ENCODE measurements around the gene ABCA2. TPM values are rescaled to one million over a fixed set of nuclear protein-coding genes. Genes with fewer than 3 reads are reported as not detected.

The ABCA2 gene
- total RNA-seq, 6 experiments from 2014 or later, result 18.3 to 36.3 (median 23.6) TPM

DNA sequence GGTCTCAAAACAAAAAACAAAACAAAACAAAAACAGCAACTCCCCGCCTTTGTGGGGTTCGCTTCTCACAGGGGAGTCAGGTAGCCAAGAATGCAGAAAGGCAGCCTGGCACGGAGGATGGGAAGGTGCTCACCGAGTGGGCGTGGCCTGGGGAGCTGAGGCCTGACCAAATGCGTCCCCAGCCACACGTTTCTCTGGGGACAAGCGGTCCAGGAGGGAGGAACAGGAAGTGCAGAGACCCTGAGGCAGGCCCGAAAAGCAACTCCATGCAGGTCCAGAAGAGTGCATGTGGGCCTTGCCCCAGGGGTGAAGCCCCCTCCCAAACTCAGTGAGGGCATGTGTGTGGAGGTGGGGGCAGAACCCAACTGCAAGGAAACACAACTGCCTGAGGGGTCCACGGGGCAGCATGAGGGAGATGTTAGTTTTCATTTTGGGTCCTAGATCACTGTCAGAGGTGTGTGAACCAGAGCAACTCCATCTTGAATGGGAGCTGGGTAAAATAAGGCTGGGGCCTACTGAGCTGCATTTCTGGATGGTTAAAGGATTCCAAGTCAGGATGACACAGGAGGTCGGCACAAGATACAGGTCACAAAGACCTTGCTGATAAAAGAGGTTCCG is 46.7 kb upstream of the ABCA2 start:
- TF ChIP-seq CTCF (IDR thresholded peaks at IDR 0.05), result no peak
- no peak for DNase-seq
- Mint-ChIP-seq H3K9me3 (no peaks in the 10 kb centered on the region), H3K27me3 (ENCODE audit: insufficient read depth) (no peaks in the 10 kb centered on the region; the same call in none of the 2 replicates), H3K27ac (no peak overlapping the region), H3K36me3 (ENCODE audit: low read depth) (no peaks in the 10 kb centered on the region), H3K4me1 (ENCODE audit: low read depth) (peaks cover 8% of the 10 kb centered on the region), H3K4me3 (no peak overlapping the region)

DNA sequence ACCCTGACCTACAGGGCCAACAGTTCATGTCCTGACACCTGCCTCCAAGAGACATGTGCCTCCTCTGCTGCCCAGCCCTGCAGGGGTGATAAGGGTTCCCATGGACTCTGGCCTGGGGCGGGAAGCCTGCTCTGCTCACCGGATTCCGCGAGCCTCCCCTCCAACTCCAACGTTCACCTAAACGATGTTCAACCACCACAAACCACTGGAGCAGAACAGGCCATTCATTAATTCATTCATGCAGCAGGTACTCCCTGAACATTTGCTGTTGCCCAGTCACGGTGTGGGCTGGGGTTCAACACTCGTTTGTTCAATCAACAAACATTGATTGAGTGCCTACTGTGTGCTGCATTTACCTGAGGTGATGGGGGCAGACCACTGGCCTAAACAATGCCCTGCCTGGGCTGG is 46.0 kb upstream of the ABCA2 start:
- H3K27me3 Mint-ChIP-seq (ENCODE audit: insufficient read depth), result no peaks in the 10 kb centered on the region; the same call in none of the 2 replicates
- TF ChIP-seq CTCF (IDR thresholded peaks at IDR 0.05), result no peak
- H3K4me3 Mint-ChIP-seq, result no peak overlapping the region
- no peaks in the 10 kb centered on the region for H3K36me3 Mint-ChIP-seq (ENCODE audit: low read depth)
- H3K4me1 Mint-ChIP-seq (ENCODE audit: low read depth), result peaks cover 8% of the 10 kb centered on the region
- no peak overlapping the region for H3K27ac Mint-ChIP-seq
- no peak for DNase-seq
- no peaks in the 10 kb centered on the region for H3K9me3 Mint-ChIP-seq

DNA sequence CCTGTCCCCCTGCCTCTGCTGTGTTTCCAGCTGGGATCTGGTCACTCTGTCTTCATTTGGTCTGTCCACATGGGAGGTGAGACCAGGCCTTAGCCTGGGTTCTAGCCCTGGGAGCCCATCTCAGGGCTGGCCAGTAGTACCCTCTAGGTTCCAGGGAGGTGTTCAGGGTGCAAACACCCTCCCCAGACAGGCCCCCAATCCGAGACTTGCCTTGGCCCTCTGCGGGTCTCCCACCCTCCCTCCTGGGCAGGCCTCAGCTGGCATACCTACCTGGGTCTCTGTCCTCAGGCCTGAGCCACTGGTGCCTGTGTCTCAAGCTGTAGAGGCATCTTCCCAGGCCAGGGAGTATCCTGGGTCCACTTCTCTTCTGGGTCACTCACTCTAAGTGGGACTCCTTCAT is 43.2 kb upstream of the ABCA2 start:
- peak overlapping the region; percentile 80 for H3K27ac Mint-ChIP-seq
- H3K36me3 Mint-ChIP-seq (ENCODE audit: low read depth), result no peaks in the 10 kb centered on the region
- no peaks in the 10 kb centered on the region; the same call in none of the 2 replicates for H3K27me3 Mint-ChIP-seq (ENCODE audit: insufficient read depth)
- peaks cover 14% of the 10 kb centered on the region for H3K4me1 Mint-ChIP-seq (ENCODE audit: low read depth)
- DNase-seq, result no peak
- no peak for TF ChIP-seq CTCF (IDR thresholded peaks at IDR 0.05)
- H3K4me3 Mint-ChIP-seq, result peak overlapping the region; percentile 82
- H3K9me3 Mint-ChIP-seq, result no peaks in the 10 kb centered on the region

GRCh38 chr9:137070906-137071275 is 42.9 kb upstream of the ABCA2 start:
- TF ChIP-seq CTCF (IDR thresholded peaks at IDR 0.05), result peak; percentile 29; the same call in 1 of the 2 replicates
- H3K27ac Mint-ChIP-seq, result peak overlapping the region; percentile 80
- H3K36me3 Mint-ChIP-seq (ENCODE audit: low read depth), result no peaks in the 10 kb centered on the region
- peaks cover 14% of the 10 kb centered on the region for H3K4me1 Mint-ChIP-seq (ENCODE audit: low read depth)
- H3K9me3 Mint-ChIP-seq, result no peaks in the 10 kb centered on the region
- peak overlapping the region; percentile 82 for H3K4me3 Mint-ChIP-seq
- H3K27me3 Mint-ChIP-seq (ENCODE audit: insufficient read depth), result no peaks in the 10 kb centered on the region; the same call in none of the 2 replicates
- no peak for DNase-seq

DNA sequence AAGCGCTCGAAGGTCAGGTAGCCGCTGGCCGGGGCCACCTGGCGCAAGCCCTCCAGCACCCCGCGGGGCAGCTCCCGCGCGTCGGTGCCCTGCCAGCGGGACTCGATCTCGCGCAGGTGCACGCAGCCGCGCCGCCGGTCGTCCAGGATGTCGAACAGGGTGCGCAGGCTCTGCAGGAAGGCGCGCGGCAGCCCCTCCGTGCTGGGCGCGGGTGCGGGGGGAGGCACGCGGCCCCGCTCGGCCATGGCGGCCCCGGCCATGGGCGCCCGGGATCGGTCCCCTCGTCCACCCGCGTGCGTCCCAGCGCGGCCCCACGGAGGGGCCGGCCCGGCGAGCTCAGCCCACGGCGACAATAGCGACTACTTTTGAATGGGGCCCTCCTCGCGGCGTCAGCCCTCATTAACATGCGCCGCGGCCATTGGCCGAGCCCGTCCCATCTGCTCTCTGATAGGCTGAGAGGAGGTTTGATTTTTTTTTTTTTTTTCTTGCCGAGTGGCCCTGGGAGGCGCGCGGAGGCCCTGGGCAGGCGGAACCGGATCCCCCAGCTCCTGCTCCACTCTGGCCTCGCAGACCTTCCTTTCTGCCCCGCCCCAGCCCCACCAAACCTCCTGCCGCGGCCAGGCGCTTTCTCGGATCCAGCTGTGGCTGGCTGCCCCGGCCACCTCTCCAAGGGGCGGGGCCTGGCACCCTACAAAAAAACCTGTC is 42.3 kb upstream of the ABCA2 start, which contains the start of gene SAPCD2:
TSS of gene SAPCD2 (minus strand) at position 357 of the 705 bp plus-strand sequence. CDS start at position 260, 97 bp downstream.
- H3K4me1 Mint-ChIP-seq (ENCODE audit: low read depth), result peaks cover 14% of the 10 kb centered on the region
- H3K27me3 Mint-ChIP-seq (ENCODE audit: insufficient read depth), result no peaks in the 10 kb centered on the region; the same call in 1 of the 2 replicates
- H3K27ac Mint-ChIP-seq, result peak within 1 kb of the TSS; percentile 80
- DNase-seq, result peak; percentile 79
- TF ChIP-seq CTCF (IDR thresholded peaks at IDR 0.05), result no peak
- no peaks in the 10 kb centered on the region for H3K9me3 Mint-ChIP-seq
- H3K4me3 Mint-ChIP-seq, result peak within 1 kb of the TSS; percentile 82
- H3K36me3 Mint-ChIP-seq (ENCODE audit: low read depth), result no peaks in the 10 kb centered on the region
